PC-3 (cell line): ENCODE measurements around the gene DRC3. TPM values are rescaled to one million over a fixed set of nuclear protein-coding genes. Genes with fewer than 3 reads are reported as not detected.
A peak's percentile ranks its signal among the peaks of the same experiment; 100 is the strongest.

ENCODE experiments used
- ATAC-seq: fragments of 200-7000 bp; cut with Tn5 transposase; 2 replicates; pipeline ENCODE4 v1.9.1; 2020; ENCODE audit warnings: mild to moderate bottlenecking, moderate library complexity
- BruUV-seq: library from RNA; stranded (reverse); fragments of 400-500 nt; replicated peaks from 2 replicates; lab custom pipeline; 2021; lab: Mats Ljungman, UMichigan
- CTCF ChIA-PET: fragments of 300-600 bp; sonication (Branson Sonifier 250); formaldehyde crosslinking; loops from one replicate; lab custom pipeline; 2022; ENCODE audit warnings: antibody characterized with exemption; lab: Charles Lee
- POLR2A ChIA-PET: fragments of 300-600 bp; sonication (Branson Sonifier 250); formaldehyde crosslinking; loops from one replicate; lab custom pipeline; 2022; ENCODE audit warnings: antibody characterized with exemption; ENCODE audit not compliant: unreplicated experiment; lab: Charles Lee
- DNase-seq: peaks from one replicate; pipeline ENCODE4 v3.0.0-alpha.2; 2015
- H2AFZ ChIP-seq: fragments of 300-600 bp; sonication (generic); 2 replicates; pipeline ENCODE4 v1.6.0; 2016; ENCODE audit warnings: antibody characterized with exemption, low read length
- H3F3A ChIP-seq: fragments of 300-600 bp; sonication (generic); one replicate; pipeline ENCODE4 v1.6.0; 2017; ENCODE audit warnings: antibody characterized with exemption, low read length, control low read depth, mild to moderate bottlenecking; ENCODE audit not compliant: unreplicated experiment
- H3K27ac ChIP-seq: fragments of 300-600 bp; sonication (generic); 2 replicates; pipeline ENCODE4 v1.5.1; 2016; ENCODE audit warnings: mild to moderate bottlenecking, low read length
- H3K27me3 ChIP-seq: fragments of 300-600 bp; sonication (generic); 2 replicates; pipeline ENCODE4 v1.6.1; 2016; ENCODE audit warnings: low read length, mixed read lengths
- H3K36me3 ChIP-seq: fragments of 300-600 bp; sonication (generic); 2 replicates; pipeline ENCODE4 v1.6.1; 2016; ENCODE audit warnings: low read depth, mixed run types, low read length, mixed read lengths
- H3K4me1 ChIP-seq: fragments of 300-600 bp; sonication (generic); 2 replicates; pipeline ENCODE4 v1.5.1; 2016; ENCODE audit warnings: low read length; ENCODE audit not compliant: insufficient read depth
- H3K4me2 ChIP-seq: fragments of 300-600 bp; sonication (generic); 2 replicates; pipeline ENCODE4 v1.6.0; 2016; ENCODE audit warnings: low read length
- H3K4me3 ChIP-seq: fragments of 300-600 bp; sonication (generic); 2 replicates; pipeline ENCODE4 v1.5.1; 2016; ENCODE audit warnings: mild to moderate bottlenecking, low read length, mixed read lengths
- H3K79me2 ChIP-seq: fragments of 300-600 bp; sonication (generic); 2 replicates; pipeline ENCODE4 v1.6.1; 2017; ENCODE audit warnings: low read length, mixed read lengths
- H3K9ac ChIP-seq: fragments of 300-600 bp; sonication (generic); 2 replicates; pipeline ENCODE4 v1.6.0; 2016; ENCODE audit warnings: mild to moderate bottlenecking, low read length
- H3K9me2 ChIP-seq: fragments of 300-600 bp; sonication (generic); replicated peaks from 2 replicates; pipeline ENCODE4 v1.6.1; 2016; ENCODE audit warnings: mixed run types, low read length, mixed read lengths
- H3K9me3 ChIP-seq: fragments of 300-600 bp; sonication (generic); 2 replicates; pipeline ENCODE4 v1.6.1; 2016; ENCODE audit warnings: low read length, mixed read lengths
- H4K20me1 ChIP-seq: fragments of 300-600 bp; sonication (generic); 2 replicates; pipeline ENCODE4 v1.6.1; 2016; ENCODE audit warnings: low read length, mixed read lengths
- CTCF ChIP-seq: fragments of 300-600 bp; sonication (generic); conservative IDR thresholded peaks from 2 replicates; pipeline ENCODE4 v1.5.1; 2017; ENCODE audit warnings: antibody characterized with exemption, low read depth, mild to moderate bottlenecking, low read length
- EZH2 ChIP-seq: fragments of 300-600 bp; sonication (generic); IDR thresholded peaks from one replicate; pipeline ENCODE4 v1.6.1; 2017; ENCODE audit warnings: antibody characterized with exemption, mild to moderate bottlenecking, low read length; ENCODE audit not compliant: unreplicated experiment
- EZH2phosphoT487 ChIP-seq: fragments of 300-600 bp; sonication (generic); IDR thresholded peaks from 2 replicates; pipeline ENCODE4 v1.6.1; 2018; ENCODE audit warnings: mild to moderate bottlenecking, antibody characterized with exemption, low read length, borderline replicate concordance
- intact Hi-C: fragments of 100-400 bp; cut with micrococcal nuclease; formaldehyde crosslinking; loops from 2 replicates; pipeline ENCODE4 v1.9.0; 2023
- total RNA-seq: library from RNA; depleted of rRNA; stranded (reverse); fragments of >200 nt; gene quantifications from 2 replicates; pipeline ENCODE4 v1.2.3, GENCODE V29; 2014

Gene DRC3
- total RNA-seq, 1 experiment from 2014 or later: 1.9 TPM

- Histone ChIP-seq H3K9me2 (no peaks in the 10 kb centered on the region), H3K27me3 (no peaks in the 10 kb centered on the region), H3K9ac (peak overlapping the region; percentile 78), H3K27ac (peak overlapping the region; percentile 97), H4K20me1 (no peaks in the 10 kb centered on the region), H3K4me3 (peak overlapping the region; percentile 36; the same call in 1 of the 2 replicates), H2AFZ (no peak overlapping the region), H3K4me1 (peaks cover 41% of the 10 kb centered on the region), H3K4me2 (peak overlapping the region; percentile 78), H3F3A (peaks cover 7% of the 10 kb centered on the region), H3K36me3 (peaks cover 9% of the 10 kb centered on the region), H3K79me2 (peaks cover 88% of the 10 kb centered on the region), H3K9me3 (no peaks in the 10 kb centered on the region)
- ATAC-seq (no peak), DNase-seq (peak; percentile 34)
- ChIA-PET CTCF (interaction anchor here (1.1 kb wide), 1 partner anchor 36 kb away, joined by 6 read pairs; no protein-coding TSS in a partner anchor), POLR2A (interaction anchor here (0.7 to 1.6 kb wide), 3 partner anchors 15 to 74 kb away, joined by 3 to 26 read pairs (median 7); partner anchors contain the start of gene DRC3)
- intact Hi-C loops: loop anchor here (5.0 kb wide), 1 partner anchor 35 kb away; no protein-coding TSS in a partner anchor
- BruUV-seq: no TSS peak
- no peak for TF ChIP-seq EZH2
Measured at GRCh38 chr17:17957584-17957916, 15.1 kb upstream of the DRC3 start.

GRCh38 chr17:17958982-17959381 is 13.7 kb upstream of the DRC3 start:
- POLR2A ChIA-PET: interaction anchor here (1.4 kb wide), 1 partner anchor 14 kb away, joined by 7 read pairs; the partner anchor contains the start of gene DRC3
- peaks cover 86% of the 10 kb centered on the region for H3K79me2 ChIP-seq
- TF ChIP-seq CTCF: no peak
- no peak for TF ChIP-seq EZH2
- no peak for TF ChIP-seq EZH2phosphoT487
- peak overlapping the region; percentile 78 for H3K9ac ChIP-seq
- no peak; the same call in none of the 2 replicates for ATAC-seq
- peak overlapping the region; percentile 48 for H3K4me3 ChIP-seq
- no peaks in the 10 kb centered on the region for H3K9me3 ChIP-seq
- no peak overlapping the region for H2AFZ ChIP-seq
- H3K4me2 ChIP-seq: peak overlapping the region; percentile 78
- H3K36me3 ChIP-seq: peaks cover 12% of the 10 kb centered on the region
- no peaks in the 10 kb centered on the region for H3K9me2 ChIP-seq
- peaks cover 7% of the 10 kb centered on the region for H3F3A ChIP-seq
- intact Hi-C loops: loop anchor here (5.0 kb wide), 1 partner anchor 37 kb away; no protein-coding TSS in a partner anchor
- no peaks in the 10 kb centered on the region for H4K20me1 ChIP-seq
- no peak for DNase-seq
- H3K27ac ChIP-seq: peak overlapping the region; percentile 97
- CTCF ChIA-PET: interaction anchor here (0.5 kb wide), 1 partner anchor 69 kb away, joined by 6 read pairs; no protein-coding TSS in a partner anchor
- H3K4me1 ChIP-seq: peaks cover 41% of the 10 kb centered on the region
- BruUV-seq: TSS peak; percentile 94
- no peaks in the 10 kb centered on the region for H3K27me3 ChIP-seq

GRCh38 chr17:17959520-17960361 is 12.9 kb upstream of the DRC3 start:
- peak overlapping the region; percentile 0; the same call in 1 of the 2 replicates for H3K4me3 ChIP-seq
- H3F3A ChIP-seq: peaks cover 7% of the 10 kb centered on the region
- no peak overlapping the region for H2AFZ ChIP-seq
- no peaks in the 10 kb centered on the region for H3K9me3 ChIP-seq
- no peaks in the 10 kb centered on the region for H3K9me2 ChIP-seq
- H3K27ac ChIP-seq: peak overlapping the region; percentile 97
- TF ChIP-seq CTCF (no peak), EZH2 (no peak), EZH2phosphoT487 (no peak)
- no peak for ATAC-seq
- peaks cover 41% of the 10 kb centered on the region for H3K4me1 ChIP-seq
- H4K20me1 ChIP-seq: no peaks in the 10 kb centered on the region
- no TSS peak for BruUV-seq
- DNase-seq: no peak
- H3K9ac ChIP-seq: peak overlapping the region; percentile 78
- H3K36me3 ChIP-seq: peaks cover 9% of the 10 kb centered on the region
- H3K4me2 ChIP-seq: peak overlapping the region; percentile 78
- POLR2A ChIA-PET: interaction anchor here (0.7 kb wide), 1 partner anchor 11 kb away, joined by 3 read pairs; no protein-coding TSS in a partner anchor
- peaks cover 86% of the 10 kb centered on the region for H3K79me2 ChIP-seq
- intact Hi-C loops: loop anchor here (5.0 kb wide), 1 partner anchor 37 kb away; no protein-coding TSS in a partner anchor
- H3K27me3 ChIP-seq: no peaks in the 10 kb centered on the region
- CTCF ChIA-PET: no interaction called here
